A549 treated with GW870086 at 1 μM for 4 hours (cell line): ENCODE measurements around the gene PCSK2. TPM values are rescaled to one million over a fixed set of nuclear protein-coding genes. Genes with fewer than 3 reads are reported as not detected.

ENCODE experiments used
- total RNA-seq: library from RNA; stranded (reverse); fragments of 200-300 nt; extraction: Qiagen RNA extraction; gene quantifications from 5 replicates; pipeline ENCODE4 v1.2.3, GENCODE V29; 2022; ENCODE audit warnings: low read depth

Gene PCSK2
- not detected in 5 replicates for total RNA-seq

GRCh38 chr20:17226410-17227218 lies at the start of gene PCSK2:
PCSK2 (plus strand) TSS chr20:17227040; CDS start chr20:17227306, 266 bp downstream.

GRCh38 chr20:17530716-17531664 lies 304.1 kb downstream of the PCSK2 start, which contains the start of gene BFSP1:
BFSP1 (minus strand) TSS chr20:17531379; CDS start chr20:17531329, 50 bp downstream.

